ENCODE data around the gene SLC9A9.

SLC9A9 gene

DNA sequence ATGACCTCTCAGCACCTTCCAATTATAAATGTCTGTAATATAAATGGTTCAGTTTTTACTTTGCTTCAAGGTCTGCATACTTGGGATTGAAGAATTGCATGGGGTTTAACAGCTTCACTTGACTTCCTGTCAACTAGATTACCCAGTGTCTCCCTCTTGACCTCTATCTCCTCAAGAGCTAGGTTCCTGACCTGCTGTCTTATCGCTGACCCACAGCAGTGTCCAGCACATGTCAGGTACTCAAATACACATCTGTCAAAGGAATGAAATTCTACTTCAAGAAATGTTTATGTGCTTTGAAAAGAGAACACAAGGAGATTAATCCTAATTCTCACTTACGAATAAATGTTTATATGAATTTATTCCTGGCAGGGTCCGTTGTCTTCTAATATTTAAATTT, 284.5 kb downstream of the SLC9A9 start:
- no peak for TF ChIP-seq Cebpa-rat (IDR thresholded peaks at IDR 0.05)
- H3K36me3 ChIP-seq = no peaks in the 10 kb centered on the region
- no peak overlapping the region for H3K27ac ChIP-seq
- no peaks in the 10 kb centered on the region for H3K27me3 ChIP-seq
- no peak overlapping the region for H3K9ac ChIP-seq
- no peaks in the 10 kb centered on the region for H4K20me1 ChIP-seq
- H3K9me3 ChIP-seq = peaks cover 6% of the 10 kb centered on the region
- H3K4me3 ChIP-seq = no peak overlapping the region
- H3K4me2 ChIP-seq = no peak overlapping the region
- no peaks in the 10 kb centered on the region for H3K4me1 ChIP-seq

DNA sequence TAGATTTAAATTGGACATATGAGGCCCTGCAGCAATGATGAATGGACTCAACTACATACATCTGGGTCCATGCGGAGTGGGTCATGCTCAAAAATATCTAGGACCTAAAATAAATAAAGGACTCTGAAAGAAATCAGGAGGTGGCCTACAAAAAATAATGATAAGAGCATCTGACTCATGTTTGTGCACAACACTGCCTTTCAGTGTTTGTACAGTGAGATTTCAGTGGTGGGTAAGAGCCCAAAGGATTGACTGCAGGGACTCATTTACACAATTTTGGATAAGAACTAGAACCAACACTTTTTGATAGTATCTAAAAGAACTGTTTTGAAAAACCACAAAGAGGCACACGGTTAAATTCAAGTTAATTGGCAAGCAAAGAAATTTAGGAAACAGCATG, 285.5 kb downstream of the SLC9A9 start:
- no peak for TF ChIP-seq Cebpa-rat (IDR thresholded peaks at IDR 0.05)
- Histone ChIP-seq H3K27ac (no peak overlapping the region), H3K36me3 (no peaks in the 10 kb centered on the region), H3K9ac (no peak overlapping the region), H4K20me1 (no peaks in the 10 kb centered on the region), H3K9me3 (peaks cover 16% of the 10 kb centered on the region), H3K4me3 (no peak overlapping the region), H3K4me2 (no peak overlapping the region), H3K4me1 (no peaks in the 10 kb centered on the region), H3K27me3 (no peaks in the 10 kb centered on the region)

DNA sequence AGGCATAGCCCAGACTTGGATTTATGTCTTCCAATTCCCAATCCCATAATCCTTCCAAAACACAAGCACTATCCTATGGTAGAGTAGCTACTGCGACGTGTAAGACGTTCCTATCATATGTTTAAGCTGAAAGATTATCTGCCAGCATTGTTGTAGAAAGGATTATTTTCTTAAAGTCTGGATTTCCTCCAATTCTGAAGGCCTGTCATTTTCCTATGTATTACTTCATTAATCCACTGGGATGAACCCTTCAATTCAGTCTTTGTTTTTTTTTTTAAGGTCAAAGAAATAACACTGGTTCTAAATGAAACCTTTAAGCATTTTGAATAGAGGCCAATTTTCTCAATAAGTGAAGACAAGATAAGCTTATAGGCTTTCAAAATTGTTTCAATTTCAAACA, 289.0 kb downstream of the SLC9A9 start:
- no peaks in the 10 kb centered on the region for H3K27me3 ChIP-seq
- H3K4me2 ChIP-seq = no peak overlapping the region
- no peaks in the 10 kb centered on the region for H4K20me1 ChIP-seq
- no peak overlapping the region for H3K27ac ChIP-seq
- H3K4me3 ChIP-seq = no peak overlapping the region
- TF ChIP-seq Cebpa-rat (IDR thresholded peaks at IDR 0.05) = no peak
- no peak overlapping the region for H3K9ac ChIP-seq
- H3K4me1 ChIP-seq = no peaks in the 10 kb centered on the region
- no peaks in the 10 kb centered on the region for H3K36me3 ChIP-seq
- H3K9me3 ChIP-seq = peaks cover 42% of the 10 kb centered on the region

GRCh38 chr3:143552851-143553250, 295.4 kb downstream of the SLC9A9 start:
- Histone ChIP-seq H3K4me2 (no peak overlapping the region), H3K9me3 (peaks cover 26% of the 10 kb centered on the region), H3K36me3 (no peaks in the 10 kb centered on the region), H3K27ac (no peak overlapping the region), H3K4me3 (no peak overlapping the region), H3K27me3 (no peaks in the 10 kb centered on the region), H3K4me1 (no peaks in the 10 kb centered on the region; the same call in 1 of the 2 replicates), H4K20me1 (no peaks in the 10 kb centered on the region), H3K9ac (no peak overlapping the region)
- TF ChIP-seq Cebpa-rat (IDR thresholded peaks at IDR 0.05) = no peak

- TF ChIP-seq Cebpa-rat (IDR thresholded peaks at IDR 0.05) = no peak
- H3K4me2 ChIP-seq = no peak overlapping the region
- no peak overlapping the region for H3K9ac ChIP-seq
- H3K27ac ChIP-seq = no peak overlapping the region
- H3K9me3 ChIP-seq = peaks cover 15% of the 10 kb centered on the region
- H3K4me1 ChIP-seq = no peaks in the 10 kb centered on the region; the same call in 1 of the 2 replicates
- H4K20me1 ChIP-seq = no peaks in the 10 kb centered on the region
- no peaks in the 10 kb centered on the region for H3K36me3 ChIP-seq
- H3K27me3 ChIP-seq = no peaks in the 10 kb centered on the region
- no peak overlapping the region for H3K4me3 ChIP-seq
Observed at GRCh38 chr3:143551761-143552160, 296.5 kb downstream of the SLC9A9 start.

DNA sequence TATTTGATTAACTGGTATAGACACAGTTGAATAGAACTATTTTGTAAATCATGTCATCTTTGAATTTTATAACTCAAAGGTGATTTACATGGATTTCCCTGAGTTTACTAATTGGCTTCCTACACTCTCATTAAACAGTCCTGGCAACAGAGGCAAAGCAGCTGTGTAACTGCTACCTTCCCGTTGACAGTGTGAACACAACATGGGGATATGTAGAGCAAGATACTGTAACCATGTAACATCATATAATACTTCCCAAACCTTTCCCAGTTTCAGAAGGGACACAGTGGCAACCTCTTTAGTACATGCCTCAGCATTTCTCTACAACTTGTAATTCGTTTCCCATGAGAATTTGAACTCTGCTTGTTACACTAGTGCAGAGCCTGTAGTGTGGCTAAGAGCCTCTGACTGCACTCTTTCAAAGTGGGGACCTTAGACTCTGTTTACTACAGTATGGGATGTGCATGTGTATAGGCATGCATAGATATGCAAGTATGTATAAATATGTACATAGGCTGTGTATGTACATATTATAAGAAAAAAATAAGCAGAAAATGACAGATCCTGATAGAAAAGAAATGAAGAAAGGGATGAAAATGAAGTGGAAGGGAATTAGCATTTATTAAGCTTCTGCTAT, 299.3 kb downstream of the SLC9A9 start:
- Histone ChIP-seq H3K27ac (no peak overlapping the region), H3K4me1 (no peaks in the 10 kb centered on the region; the same call in 1 of the 2 replicates), H3K9me3 (peaks cover 11% of the 10 kb centered on the region; the same call in 1 of the 2 replicates), H3K9ac (no peak overlapping the region), H3K4me2 (no peak overlapping the region), H4K20me1 (no peaks in the 10 kb centered on the region), H3K4me3 (no peak overlapping the region), H3K36me3 (no peaks in the 10 kb centered on the region), H3K27me3 (no peaks in the 10 kb centered on the region)
- no peak for TF ChIP-seq Cebpa-rat (IDR thresholded peaks at IDR 0.05)

DNA sequence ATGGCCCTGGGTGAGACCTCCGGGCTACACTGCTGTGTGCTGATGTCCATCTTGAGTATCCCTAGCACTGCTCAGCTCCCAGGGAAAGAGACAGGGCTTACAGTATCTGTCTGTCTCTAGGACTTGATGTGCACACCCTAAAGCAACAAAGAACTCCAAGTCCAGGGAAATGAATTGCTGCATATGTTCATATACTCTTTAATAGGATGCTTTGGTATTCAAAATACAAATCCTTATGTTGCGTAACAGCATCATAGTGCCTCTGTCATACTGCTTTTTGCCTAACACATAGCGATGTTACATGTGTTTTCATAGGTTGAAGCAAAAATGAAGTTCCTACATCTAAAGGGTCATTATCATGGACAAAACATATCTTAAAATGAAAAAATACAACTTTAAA, 299.9 kb downstream of the SLC9A9 start:
- Histone ChIP-seq H3K9ac (no peak overlapping the region), H4K20me1 (no peaks in the 10 kb centered on the region), H3K36me3 (no peaks in the 10 kb centered on the region), H3K4me1 (no peaks in the 10 kb centered on the region; the same call in 1 of the 2 replicates), H3K27ac (no peak overlapping the region), H3K27me3 (no peaks in the 10 kb centered on the region), H3K4me3 (no peak overlapping the region), H3K9me3 (peaks cover 11% of the 10 kb centered on the region; the same call in 1 of the 2 replicates), H3K4me2 (no peak overlapping the region)
- TF ChIP-seq Cebpa-rat (IDR thresholded peaks at IDR 0.05) = no peak

- no peak overlapping the region for H3K27ac ChIP-seq
- H3K9me3 ChIP-seq = no peaks in the 10 kb centered on the region
- no peak overlapping the region for H3K9ac ChIP-seq
- H3K36me3 ChIP-seq = no peaks in the 10 kb centered on the region
- H3K4me3 ChIP-seq = no peak overlapping the region
- no peaks in the 10 kb centered on the region for H3K27me3 ChIP-seq
- H4K20me1 ChIP-seq = no peaks in the 10 kb centered on the region
- peaks cover 19% of the 10 kb centered on the region for H3K4me1 ChIP-seq
- H3K4me2 ChIP-seq = no peak overlapping the region
- TF ChIP-seq Cebpa-rat (IDR thresholded peaks at IDR 0.05) = no peak
Observed at GRCh38 chr3:143538577-143538981, 309.7 kb downstream of the SLC9A9 start.

- no peak overlapping the region for H3K4me3 ChIP-seq
- no peaks in the 10 kb centered on the region for H4K20me1 ChIP-seq
- H3K9ac ChIP-seq = no peak overlapping the region
- peaks cover 19% of the 10 kb centered on the region for H3K4me1 ChIP-seq
- no peaks in the 10 kb centered on the region for H3K9me3 ChIP-seq
- no peak for TF ChIP-seq Cebpa-rat (IDR thresholded peaks at IDR 0.05)
- H3K27me3 ChIP-seq = no peaks in the 10 kb centered on the region
- H3K36me3 ChIP-seq = no peaks in the 10 kb centered on the region
- H3K27ac ChIP-seq = no peak overlapping the region
- no peak overlapping the region for H3K4me2 ChIP-seq
Observed at GRCh38 chr3:143538061-143538460, 310.2 kb downstream of the SLC9A9 start.

- Histone ChIP-seq H3K4me2 (peak overlapping the region; percentile 39), H4K20me1 (no peaks in the 10 kb centered on the region), H3K9ac (no peak overlapping the region), H3K27me3 (no peaks in the 10 kb centered on the region), H3K4me1 (peaks cover 19% of the 10 kb centered on the region), H3K4me3 (no peak overlapping the region), H3K27ac (no peak overlapping the region), H3K9me3 (no peaks in the 10 kb centered on the region), H3K36me3 (no peaks in the 10 kb centered on the region)
- no peak for TF ChIP-seq Cebpa-rat (IDR thresholded peaks at IDR 0.05)
Observed at GRCh38 chr3:143536817-143537535, 311.3 kb downstream of the SLC9A9 start.
